Adipose tissue (tissue), 3 donors: ENCODE results near the gene ITGB7. TPM values are rescaled to one million over a fixed set of nuclear protein-coding genes. Genes with fewer than 3 reads are reported as not detected.

Experiments
- H3K27ac ChIP-seq: one replicate; pipeline ENCODE4 v1.5.1; 2013; ENCODE audit warnings: low read depth, low read length
- WGBS, 3 donors: extraction: QIAGEN DNeasy Blood & Tissue Kit; methylation state at CpG; one replicate each; pipeline ENCODE4 v1.1.7; 2013; 5-methylcytosine and 5-hydroxymethylcytosine counted together
- polyA plus RNA-seq, 3 donors: library from polyadenylated mRNA; stranded (reverse); fragments of 200-250 nt; gene quantifications; one replicate each; pipeline ENCODE4 v1.2.3, GENCODE V29; 2013
- donor health status: healthy with polysubstance abuse.
- donor health status: Bipolar disorder and iron deficiency.
- donor health status: healthy.

ITGB7 gene
- polyA plus RNA-seq, 3 donors = 1.9 to 3.0 (median 2.3) TPM

DNA sequence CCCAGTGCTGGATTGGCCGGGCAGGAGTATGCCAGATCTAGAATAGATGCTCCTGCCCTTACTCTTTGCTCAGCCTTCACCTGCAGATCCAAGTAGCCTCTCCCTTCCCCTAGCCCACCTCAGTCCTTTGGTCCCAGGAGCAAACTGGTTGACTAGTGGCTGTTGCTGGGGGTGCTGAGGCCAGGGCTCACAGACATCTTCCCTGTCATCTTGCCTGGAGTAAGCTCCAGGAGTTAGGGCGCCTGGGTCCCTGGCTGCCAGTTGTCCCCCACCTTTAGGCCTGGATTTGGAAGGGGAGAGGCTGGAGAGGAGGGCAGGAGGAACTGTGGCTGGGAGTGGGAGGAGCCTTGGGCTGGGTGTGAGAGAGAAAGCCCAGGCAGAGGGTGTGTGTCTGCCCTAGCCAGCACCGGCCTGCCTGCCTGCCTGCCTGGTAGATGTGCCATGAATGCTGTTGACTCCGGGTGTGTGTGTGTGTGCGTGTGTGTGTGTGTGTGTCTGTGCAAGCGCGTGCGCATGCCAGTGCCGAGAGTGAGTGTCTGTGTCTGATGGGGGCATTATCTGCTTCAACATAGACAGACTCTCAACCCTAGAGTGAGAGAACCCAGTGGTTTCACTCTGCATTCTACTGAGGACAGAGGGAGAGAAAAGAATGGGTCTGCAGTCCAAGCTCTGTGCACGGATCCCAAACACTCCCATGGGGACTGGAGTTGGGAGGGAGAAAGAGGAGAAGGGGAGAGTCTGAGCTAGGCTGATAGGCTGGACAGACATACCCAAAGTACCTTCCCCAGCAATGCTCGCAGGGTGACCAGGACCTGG, 25.8 kb upstream of the ITGB7 start:
- 19 to 30% (median 25%) methylated on average over 11 of the region's 11 CpGs for WGBS, 3 donors
- H3K27ac ChIP-seq = no peak overlapping the region

DNA sequence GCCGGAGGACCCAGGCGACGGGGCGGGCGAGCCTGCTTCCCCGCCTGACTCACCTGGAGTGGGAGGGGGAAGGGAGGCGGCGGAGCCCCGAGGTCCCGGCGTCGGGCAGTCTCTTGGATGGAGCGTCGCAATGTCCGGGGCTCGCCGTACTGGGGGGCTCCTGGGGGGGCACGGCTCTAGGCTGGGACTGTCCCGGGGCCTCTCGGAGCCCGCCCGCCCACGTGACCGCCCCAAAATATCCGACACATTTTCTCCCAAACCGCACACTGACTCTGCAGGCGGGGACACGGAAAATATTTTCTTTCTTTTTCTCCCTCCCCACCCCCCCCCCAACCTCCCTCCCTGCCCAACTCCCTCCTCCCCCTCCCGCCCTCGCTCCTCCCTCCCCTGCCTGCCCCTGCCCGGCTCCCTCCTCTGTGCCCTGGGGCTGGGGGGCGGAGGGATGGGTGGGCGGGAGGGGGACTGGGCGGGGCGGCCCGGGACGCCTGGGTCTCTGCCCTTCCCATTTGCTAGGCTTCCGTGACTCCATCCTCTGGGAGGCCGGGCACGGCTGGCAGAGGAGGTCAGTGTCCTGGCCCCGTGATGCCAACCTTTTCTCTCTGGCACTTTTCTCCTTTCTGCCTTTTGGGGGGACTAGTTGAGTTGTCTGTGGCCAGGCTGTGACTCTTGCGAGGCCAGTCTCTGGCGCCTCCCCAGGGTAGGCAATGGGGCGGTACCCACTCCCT, 25.0 kb upstream of the ITGB7 start, which contains the start of gene RARG:
TSS of gene RARG (minus strand) at position 289 of the 725 bp plus-strand sequence. CDS start 4,664 bp downstream, outside the sequence.
- H3K27ac ChIP-seq = no peak within 1 kb of the TSS
- whole genome bisulfite sequencing, 3 donors = 0 to 1% (median 0%) methylated on average over 21 to 44 of the region's 44 CpGs

DNA sequence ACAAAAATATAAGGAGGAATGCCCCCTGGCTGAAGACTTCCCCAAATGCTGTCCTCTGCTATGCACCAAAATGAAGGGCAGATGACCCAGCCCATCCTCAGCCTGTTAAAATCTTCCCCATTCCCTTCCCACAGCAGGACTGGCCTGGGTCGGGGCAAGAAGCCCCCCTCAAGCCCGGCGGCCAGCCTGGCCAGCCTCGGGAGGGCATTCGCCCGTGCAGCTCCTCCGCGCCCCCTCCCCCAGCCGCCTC, 24.5 kb upstream of the ITGB7 start:
- 0 to 3% (median 1%) methylated on average over 8 to 9 of the region's 9 CpGs for WGBS, 3 donors
- H3K27ac ChIP-seq = no peak overlapping the region

DNA sequence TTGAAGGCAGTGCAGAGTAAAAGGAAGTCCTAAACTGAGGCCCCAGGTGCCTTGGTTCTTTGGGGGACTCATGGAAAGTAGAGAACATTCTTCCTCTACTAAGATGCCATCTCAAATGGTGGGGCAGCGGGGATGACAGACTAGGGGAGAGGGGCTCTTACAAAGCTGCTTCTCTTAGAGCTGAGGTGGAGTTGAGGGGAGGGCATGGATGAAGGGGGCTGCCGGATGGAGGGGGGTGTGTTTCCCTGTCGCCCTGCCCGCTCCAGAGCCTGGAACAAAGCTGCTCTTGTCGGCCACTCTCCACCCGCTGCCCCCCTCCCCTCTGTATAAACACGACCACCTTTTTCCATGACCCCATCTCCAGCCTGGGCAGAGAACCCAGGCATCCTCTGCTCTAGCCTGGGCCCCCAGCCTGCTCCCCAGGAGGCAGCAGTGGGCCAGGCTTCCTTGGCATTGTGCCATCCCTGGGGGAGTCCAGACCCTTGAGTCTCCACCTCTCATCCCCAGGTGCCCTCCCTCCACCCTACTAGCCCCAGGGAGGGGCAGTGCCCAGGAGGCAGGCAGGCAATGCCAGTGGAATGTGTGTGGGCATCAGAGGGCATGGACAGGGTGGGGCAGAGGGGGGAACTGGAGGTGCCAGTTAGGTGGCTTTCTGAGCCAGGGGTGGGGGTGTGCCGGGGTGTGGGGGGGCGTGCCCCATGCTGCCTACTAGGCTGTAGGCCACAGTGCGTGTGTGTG, 23.2 kb upstream of the ITGB7 start:
- H3K27ac ChIP-seq = no peak overlapping the region

DNA sequence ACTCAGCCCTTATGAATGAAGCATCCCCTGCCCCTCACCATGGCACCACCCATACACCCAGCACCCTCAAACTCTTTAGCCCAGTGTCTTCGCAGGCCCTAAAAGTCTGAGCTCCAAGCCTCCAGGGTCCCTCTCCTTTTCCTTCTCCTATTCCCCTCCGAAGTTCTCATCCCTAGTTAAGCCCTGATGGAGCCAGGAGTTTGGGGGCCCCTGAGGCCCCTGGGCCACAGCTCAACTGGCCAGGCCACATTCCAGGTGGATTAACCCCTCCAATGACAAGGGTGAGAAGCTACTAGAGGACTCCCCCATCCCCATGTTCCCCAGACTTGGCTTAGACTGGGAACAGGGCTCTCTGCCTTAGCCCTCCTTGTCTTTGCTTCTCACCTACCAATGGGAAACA, 22.4 kb upstream of the ITGB7 start:
- H3K27ac ChIP-seq = no peak overlapping the region
- WGBS, 3 donors = 89 to 91% (median 90%) methylated on average over 2 of the region's 2 CpGs

More for the DNA sequence above, 23.2 kb upstream of the ITGB7 start:
- 70 to 83% (median 71%) methylated on average over 8 to 10 of the region's 10 CpGs for WGBS, 3 donors

DNA sequence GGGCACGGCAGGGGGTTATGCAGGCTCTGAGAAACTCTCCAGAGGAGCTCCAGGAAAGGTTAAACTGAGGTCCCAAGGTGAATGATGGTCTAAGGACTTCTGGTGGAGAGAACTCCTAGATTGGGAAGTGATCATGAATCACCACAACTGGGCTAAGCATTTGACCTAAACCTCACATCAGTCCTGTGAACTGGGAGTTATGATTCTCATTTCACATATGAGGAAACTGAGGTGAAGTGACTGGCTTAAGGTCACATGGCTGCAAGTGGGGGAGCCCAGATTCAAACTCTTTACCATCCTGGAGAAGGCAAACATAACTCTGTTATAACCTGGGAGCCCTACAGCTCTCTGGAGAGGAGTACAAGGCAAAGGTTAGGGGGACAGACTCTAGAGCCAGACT, 20.8 kb upstream of the ITGB7 start:
- WGBS, 3 donors = 70 to 95% (median 82%) methylated on average over 1 of the region's 1 CpG
- H3K27ac ChIP-seq = no peak overlapping the region

DNA sequence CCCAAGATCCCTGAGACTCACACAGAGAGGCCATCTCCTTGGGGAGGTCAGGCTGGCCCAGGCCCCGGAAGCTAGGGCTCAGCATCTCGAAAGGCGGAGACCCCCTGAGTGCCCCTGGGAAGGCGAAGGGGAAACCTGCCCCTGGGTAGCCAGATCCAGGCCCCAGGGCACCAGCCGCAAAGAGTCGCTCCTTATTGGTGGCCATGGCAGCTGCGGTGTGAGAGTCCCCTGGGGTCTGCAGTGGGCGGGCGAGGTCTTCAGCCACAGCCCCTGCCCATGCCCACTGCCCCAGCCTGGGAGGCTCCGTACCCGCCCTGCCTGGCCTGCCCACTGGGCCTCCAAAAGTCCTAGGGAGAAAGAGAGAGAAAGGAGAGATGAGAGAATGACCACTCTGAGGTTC, 20.3 kb upstream of the ITGB7 start:
- no peak overlapping the region for H3K27ac ChIP-seq

DNA sequence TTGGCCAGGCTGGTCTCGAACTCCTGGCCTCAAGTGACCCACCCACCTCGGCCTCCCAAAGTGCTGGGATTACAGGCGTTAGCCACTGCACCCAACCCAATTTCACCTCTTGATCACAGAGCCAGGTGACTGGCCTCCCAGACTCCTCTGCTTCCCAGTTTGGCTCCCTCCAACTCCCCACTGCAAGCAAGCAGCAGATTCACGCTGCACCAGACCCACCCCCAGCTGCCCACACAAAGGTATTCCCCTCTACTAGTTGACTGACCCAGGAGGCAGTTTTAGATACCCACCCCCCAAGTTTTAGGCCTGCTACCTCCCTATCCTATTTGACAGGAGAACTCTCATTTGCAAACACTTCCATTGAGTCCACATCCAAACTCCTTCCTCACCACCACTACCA, 19.8 kb upstream of the ITGB7 start:
- H3K27ac ChIP-seq = no peak overlapping the region
- WGBS, 3 donors = 91 to 98% (median 94%) methylated on average over 4 of the region's 4 CpGs

More for the DNA sequence above, 20.3 kb upstream of the ITGB7 start:
- 91 to 96% (median 95%) methylated on average over 11 of the region's 11 CpGs for WGBS, 3 donors

DNA sequence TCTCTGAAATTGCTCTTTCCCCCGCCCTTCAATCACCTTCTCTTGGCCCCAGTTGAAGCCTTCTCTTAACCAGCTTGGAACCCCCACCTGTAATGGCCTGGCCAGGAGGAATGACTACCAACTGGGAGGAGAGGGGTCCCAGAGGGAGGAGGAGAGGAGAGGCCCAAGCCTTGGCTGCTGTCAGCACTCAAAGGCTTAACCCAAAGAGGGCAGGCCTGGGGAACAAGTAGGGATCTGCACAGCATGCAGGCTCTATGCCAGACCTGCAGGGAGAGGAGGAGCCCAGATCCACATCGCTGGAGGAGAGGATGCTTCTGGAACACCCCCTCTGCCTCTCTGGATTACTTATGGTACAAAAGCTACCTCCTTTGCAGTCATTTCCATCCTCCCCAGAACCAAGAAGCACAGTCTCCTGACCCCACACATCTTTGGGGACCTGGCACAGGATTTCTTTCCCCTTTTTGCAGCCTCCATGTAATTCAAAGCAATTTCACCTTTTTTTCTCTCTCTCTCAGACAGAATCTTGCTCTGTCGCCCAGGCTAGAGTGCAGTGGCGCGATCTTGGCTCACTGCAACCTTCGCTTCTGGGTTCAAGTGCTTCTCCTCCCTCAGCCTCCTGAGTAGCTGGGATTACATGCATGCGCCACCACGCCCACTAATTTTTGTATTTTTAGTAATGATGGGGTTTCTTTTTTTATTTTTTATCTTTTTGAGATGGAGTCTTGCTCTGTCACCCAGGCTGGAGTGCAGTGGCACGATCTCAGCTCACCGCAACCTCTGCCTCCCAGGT, 18.8 kb upstream of the ITGB7 start:
- WGBS, 3 donors = 89 to 93% (median 91%) methylated on average over 10 of the region's 10 CpGs
- H3K27ac ChIP-seq = no peak overlapping the region

DNA sequence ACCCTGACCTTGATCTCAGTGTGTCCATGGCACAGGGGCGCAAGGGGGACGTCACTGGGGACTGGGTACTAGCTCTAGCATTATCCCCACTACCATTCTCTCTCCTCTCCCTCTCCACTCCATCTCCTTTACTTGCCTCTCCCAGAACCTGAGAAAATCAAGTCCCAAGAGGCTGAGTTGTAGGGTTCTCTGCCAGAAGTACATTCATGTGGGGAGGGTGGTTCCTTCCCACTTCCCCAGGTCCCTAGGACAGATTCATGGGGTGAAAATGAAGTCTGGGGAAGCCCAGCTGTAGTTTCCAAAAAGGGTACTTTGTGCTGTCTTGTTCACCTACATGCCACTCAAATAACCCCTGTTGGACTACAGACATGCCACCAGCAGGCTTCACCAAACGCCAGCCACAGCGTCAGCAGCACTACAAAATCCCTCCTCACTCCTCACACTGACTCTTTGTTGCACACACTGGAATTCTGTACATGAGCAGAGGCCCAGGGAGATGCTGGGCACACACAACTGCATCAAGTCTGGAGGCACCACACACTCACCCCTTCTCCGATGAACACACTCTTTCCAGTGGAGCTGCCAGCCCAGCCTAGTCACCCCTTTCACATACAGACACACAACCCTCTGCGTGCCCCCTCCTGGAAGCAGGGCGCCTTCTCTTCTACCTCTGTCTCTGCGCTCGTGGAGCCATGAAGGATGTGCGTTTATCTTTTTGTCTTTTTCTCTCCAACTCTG, 18.0 kb upstream of the ITGB7 start:
- no peak overlapping the region for H3K27ac ChIP-seq
- 80 to 89% (median 84%) methylated on average over 10 of the region's 10 CpGs for WGBS, 3 donors

DNA sequence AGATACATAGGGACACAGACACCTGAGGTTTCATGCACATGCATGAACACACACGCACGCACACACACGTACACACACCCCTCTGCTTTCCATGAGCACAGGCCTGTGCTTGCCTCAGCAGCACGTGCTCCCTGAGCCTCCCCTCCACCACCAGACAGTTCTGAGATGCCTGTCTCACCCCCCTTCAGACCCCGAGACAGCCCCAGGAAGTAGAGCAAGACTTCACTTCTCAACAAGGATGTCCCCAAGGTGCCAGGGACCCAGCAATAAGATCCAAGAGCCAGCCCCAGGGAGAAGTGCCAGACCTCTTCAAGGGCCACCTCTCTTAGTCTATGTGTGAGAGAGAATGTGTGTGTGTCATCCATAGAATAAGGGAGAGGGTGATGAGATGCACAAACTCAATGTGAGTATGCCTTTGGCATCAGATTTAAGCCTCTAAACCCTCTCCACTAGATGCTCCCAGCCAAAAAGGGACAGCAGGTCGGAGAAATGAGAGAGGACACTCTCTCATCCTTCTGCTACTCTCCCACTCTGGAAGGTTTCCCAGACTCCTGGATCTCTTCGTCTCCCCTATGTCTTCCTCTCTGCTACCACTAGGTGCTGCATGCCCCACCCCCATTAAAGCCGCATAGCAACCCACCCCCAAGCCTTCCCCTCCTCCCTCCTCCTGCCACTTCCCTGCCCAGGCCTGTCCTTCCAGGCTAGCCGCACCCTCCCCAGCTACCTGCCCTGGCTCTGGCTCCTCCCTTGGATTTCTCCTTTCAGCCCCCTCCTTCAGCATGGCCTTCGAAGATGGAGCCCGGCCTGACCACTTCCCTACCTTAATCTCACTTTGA, 17.2 kb upstream of the ITGB7 start:
- peak overlapping the region; percentile 68 for H3K27ac ChIP-seq
- 68 to 74% (median 68%) methylated on average over 11 of the region's 11 CpGs for WGBS, 3 donors

DNA sequence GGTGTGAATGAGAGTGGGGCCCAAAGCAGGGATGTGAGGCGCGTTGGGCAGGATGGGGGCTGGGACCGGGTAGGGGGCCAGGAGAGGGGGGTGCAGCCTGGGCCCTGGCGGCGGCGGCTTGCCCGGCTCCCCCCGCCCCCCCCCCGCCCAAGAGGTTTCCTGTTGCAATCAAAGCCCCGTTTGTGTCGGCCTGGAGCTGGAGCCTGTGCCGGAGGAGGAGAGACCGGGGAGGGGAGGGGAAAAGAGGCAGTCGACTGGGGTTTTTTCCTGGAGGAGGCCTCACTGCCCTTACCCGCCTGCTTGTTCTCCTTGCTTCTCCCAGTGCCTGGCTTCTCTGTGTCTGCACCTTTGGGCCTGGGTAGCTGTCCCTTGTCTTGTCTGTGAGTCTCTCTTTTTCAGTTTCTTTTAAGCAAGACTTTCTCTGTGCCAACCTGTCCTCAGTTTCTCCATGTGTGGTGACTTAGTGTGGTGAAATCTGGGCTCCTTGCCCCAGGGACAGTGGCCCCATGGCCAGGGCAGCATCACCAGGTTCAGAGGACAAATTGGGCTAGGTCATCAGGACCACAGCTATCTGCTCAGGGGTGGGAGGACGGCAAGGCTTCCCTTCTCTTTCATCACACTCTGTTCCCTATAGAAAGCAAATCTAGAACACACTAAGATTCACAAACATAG, 16.5 kb upstream of the ITGB7 start:
- H3K27ac ChIP-seq = peak overlapping the region; percentile 68
- 12 to 34% (median 13%) methylated on average over 12 to 16 of the region's 16 CpGs for WGBS, 3 donors

DNA sequence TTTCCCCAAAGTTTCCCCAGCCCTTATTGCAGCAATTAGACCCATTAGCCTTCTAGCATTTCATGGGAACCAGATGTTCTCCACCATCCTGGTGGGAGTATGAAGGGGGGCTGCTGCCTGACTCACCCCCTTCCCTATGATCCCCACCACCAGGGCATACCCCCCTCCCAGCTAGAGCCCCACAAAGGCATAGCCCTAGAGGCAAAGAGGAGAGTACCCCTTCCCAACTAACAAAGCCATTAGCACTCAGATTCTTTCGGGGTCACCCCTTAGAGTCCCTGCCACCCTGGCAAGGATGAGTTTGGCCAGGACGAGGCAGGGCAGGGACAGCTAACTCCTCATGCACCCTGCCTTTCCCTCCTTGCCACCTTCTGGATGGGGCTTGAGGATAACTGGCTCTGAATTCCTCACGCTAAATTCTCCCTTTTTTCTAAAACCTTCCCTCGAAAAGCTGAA, 15.8 kb upstream of the ITGB7 start:
- 63 to 73% (median 63%) methylated on average over 4 of the region's 4 CpGs for WGBS, 3 donors
- peak overlapping the region; percentile 24 for H3K27ac ChIP-seq

DNA sequence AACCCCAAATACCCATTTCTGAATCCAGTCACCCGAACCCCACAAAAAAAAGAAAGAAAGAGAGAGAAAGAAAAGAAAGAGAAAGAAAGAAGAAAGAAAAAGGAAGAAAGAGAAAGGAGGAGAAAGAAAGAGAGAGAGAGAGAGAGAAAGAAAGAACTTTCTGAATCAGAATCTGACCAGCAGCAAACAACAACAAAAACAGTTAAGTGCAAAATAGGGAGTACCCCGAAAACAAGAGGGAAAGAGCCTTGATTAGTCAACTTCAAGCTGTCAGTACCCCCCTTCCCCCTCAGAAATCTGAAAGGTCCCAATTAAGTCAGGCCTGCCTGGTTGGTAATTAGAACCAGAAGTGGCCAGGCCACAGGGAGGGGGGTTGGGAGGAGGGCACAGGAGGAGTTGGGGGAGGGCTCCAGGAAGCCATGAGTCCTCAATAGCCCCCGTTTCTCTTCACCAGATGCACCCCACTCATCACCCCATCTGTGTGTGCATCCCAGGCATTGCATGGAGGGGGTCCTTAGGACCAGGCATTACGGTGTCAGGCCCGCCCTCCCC, 15.2 kb upstream of the ITGB7 start:
- H3K27ac ChIP-seq = peak overlapping the region; percentile 59
- WGBS, 3 donors = 38 to 61% (median 38%) methylated on average over 5 of the region's 5 CpGs

DNA sequence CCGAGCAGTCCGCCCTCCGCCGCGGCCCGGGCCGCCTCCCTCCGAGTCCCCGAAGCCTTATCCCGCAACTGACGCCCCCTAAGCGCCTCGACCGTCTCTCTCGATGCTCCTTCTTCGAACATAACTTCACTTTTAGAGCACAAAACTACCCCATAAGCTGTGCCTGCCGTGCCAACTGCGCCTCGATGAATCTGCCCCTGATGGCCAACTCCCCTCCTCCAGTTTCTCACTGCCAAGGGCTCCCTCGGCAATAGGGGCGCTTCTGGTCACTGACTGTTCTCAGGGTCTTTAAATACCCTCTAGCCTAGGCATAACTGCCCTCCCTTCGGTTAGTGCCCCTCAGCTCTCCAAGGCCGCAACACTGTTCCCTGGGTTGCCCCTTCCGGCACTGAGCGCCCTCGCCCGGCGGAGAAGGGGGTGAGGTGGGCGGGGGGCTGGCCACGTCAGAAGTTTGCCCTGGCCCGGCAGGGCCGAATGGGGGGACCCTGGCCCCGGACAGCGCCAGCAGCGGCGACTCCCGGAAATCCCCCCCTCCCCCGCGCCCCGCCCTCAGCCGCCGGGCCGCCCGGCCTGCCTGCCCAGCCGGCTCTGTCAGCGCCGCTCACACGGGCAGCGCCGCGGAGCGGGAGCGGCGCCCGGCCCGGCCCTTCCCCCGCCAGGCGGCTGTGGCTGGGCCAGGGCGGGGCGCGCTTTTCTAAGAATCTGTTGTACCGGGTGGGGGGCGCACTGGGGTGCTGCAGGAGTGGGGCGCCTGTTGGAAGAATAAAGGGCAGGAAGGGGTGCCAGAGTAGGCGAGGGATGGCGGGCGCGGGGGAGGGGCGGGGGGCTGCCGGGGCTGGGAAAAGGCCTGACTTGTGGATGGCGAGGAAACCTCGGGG, 14.4 kb upstream of the ITGB7 start:
- 1% methylated on average over 56 to 72 of the region's 72 CpGs for WGBS, 3 donors
- peak overlapping the region; percentile 90 for H3K27ac ChIP-seq
